ENCODE measurements around the gene TARS1. TPM values are rescaled to one million over a fixed set of nuclear protein-coding genes. Genes with fewer than 3 reads are reported as not detected.

Gene TARS1
- total RNA-seq, 3 donors from 2014 or later (not counting 1 experiment from before 2014, with no cell fraction given): 59.9 to 74.8 (median 64.6) TPM

DNA sequence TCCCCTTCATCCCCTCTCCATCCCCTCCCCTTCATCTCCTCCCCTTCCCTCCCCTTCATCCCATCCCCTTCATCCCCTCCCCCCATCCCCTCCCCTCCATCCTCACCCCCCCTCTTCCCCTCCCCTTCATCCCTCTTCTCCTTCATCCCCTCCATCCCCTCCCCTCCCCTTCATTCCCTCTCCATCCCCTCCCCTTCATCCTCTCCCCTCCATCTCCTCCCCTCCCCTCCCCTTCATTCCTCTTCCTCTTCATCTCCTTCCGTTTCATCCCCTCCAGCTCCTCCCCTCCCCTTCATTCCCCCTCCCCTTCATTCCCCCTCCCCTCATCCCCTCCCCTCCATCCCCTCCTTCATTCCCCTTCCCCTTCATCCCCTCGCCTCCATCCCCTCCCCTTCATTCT lies 40.1 kb downstream of the TARS1 start:
- Mint-ChIP-seq H3K36me3 (peaks cover 6% of the 10 kb centered on the region), H3K9me3 (no peaks in the 10 kb centered on the region), H3K27ac (no peak overlapping the region), H3K27me3 (ENCODE audit: low read depth in 2 of 2) (no peaks in the 10 kb centered on the region), H3K4me1 (no peaks in the 10 kb centered on the region), H3K4me3 (no peak overlapping the region)
- no peaks in the 10 kb centered on the region for H3K9me3 ChIP-seq (ENCODE audit: control insufficient read depth, insufficient read depth, low read length)
- DNase-seq (no peak), ATAC-seq (no peak)
- TF ChIP-seq, protein P1, sequence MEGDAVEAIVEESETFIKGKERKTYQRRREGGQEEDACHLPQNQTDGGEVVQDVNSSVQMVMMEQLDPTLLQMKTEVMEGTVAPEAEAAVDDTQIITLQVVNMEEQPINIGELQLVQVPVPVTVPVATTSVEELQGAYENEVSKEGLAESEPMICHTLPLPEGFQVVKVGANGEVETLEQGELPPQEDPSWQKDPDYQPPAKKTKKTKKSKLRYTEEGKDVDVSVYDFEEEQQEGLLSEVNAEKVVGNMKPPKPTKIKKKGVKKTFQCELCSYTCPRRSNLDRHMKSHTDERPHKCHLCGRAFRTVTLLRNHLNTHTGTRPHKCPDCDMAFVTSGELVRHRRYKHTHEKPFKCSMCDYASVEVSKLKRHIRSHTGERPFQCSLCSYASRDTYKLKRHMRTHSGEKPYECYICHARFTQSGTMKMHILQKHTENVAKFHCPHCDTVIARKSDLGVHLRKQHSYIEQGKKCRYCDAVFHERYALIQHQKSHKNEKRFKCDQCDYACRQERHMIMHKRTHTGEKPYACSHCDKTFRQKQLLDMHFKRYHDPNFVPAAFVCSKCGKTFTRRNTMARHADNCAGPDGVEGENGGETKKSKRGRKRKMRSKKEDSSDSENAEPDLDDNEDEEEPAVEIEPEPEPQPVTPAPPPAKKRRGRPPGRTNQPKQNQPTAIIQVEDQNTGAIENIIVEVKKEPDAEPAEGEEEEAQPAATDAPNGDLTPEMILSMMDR (IDR thresholded peaks at IDR 0.05): no peak
- peaks cover 5% of the 10 kb centered on the region for H3K36me3 ChIP-seq (ENCODE audit: control insufficient read depth, insufficient read depth, low read length)
- 72% methylated on average over 2 of the region's 2 CpGs for WGBS (ENCODE audit: insufficient coverage)
- H3K4me1 ChIP-seq (ENCODE audit: control insufficient read depth, insufficient read depth, low read length): no peaks in the 10 kb centered on the region
- intact Hi-C loops (cut with micrococcal nuclease): no loop called here
- no peak overlapping the region for H3K27ac ChIP-seq (ENCODE audit: low read length)
- H3K27me3 ChIP-seq (ENCODE audit: control insufficient read depth, insufficient read depth, low read length): no peaks in the 10 kb centered on the region
- no peak overlapping the region for H3K4me3 ChIP-seq (ENCODE audit: low read length)

DNA sequence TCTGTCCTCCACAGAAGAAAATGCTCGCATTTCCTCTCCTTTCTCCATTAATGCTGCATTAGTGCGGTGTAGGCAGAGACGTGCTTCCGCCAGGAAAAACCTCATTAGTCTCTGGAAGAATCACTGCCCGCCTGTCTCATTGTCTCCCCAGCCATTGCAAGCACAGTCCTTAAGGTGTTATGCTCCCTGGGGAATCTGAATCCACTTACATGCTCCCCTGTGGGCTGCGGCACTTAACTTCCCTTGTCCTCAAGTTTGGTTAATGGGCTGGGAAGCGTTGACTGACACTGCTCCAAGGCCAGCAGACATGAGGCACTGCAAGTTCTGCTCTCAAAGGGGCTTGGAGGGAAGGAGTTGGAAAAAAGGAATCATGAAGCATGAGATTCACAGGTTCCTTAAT lies 41.6 kb downstream of the TARS1 start:
- H3K4me1 ChIP-seq (ENCODE audit: control insufficient read depth, insufficient read depth, low read length): no peaks in the 10 kb centered on the region
- H3K36me3 ChIP-seq (ENCODE audit: control insufficient read depth, insufficient read depth, low read length): no peaks in the 10 kb centered on the region
- no peaks in the 10 kb centered on the region for H3K9me3 Mint-ChIP-seq
- no peaks in the 10 kb centered on the region for H3K9me3 ChIP-seq (ENCODE audit: control insufficient read depth, insufficient read depth, low read length)
- peaks cover under 1% of the 10 kb centered on the region for H3K36me3 Mint-ChIP-seq
- no peak overlapping the region for H3K4me3 Mint-ChIP-seq
- 98% methylated on average over 7 of the region's 7 CpGs for WGBS (ENCODE audit: insufficient coverage)
- H3K27ac Mint-ChIP-seq: no peak overlapping the region
- no peak overlapping the region for H3K27ac ChIP-seq (ENCODE audit: low read length)
- H3K4me3 ChIP-seq (ENCODE audit: low read length): no peak overlapping the region
- no peaks in the 10 kb centered on the region for H3K27me3 Mint-ChIP-seq (ENCODE audit: low read depth in 2 of 2)
- no peak for ATAC-seq
- TF ChIP-seq, protein P1 (IDR thresholded peaks at IDR 0.05): no peak
- no peaks in the 10 kb centered on the region for H3K27me3 ChIP-seq (ENCODE audit: control insufficient read depth, insufficient read depth, low read length)
- DNase-seq: no peak
- intact Hi-C loops (cut with micrococcal nuclease): no loop called here
- H3K4me1 Mint-ChIP-seq: no peaks in the 10 kb centered on the region

DNA sequence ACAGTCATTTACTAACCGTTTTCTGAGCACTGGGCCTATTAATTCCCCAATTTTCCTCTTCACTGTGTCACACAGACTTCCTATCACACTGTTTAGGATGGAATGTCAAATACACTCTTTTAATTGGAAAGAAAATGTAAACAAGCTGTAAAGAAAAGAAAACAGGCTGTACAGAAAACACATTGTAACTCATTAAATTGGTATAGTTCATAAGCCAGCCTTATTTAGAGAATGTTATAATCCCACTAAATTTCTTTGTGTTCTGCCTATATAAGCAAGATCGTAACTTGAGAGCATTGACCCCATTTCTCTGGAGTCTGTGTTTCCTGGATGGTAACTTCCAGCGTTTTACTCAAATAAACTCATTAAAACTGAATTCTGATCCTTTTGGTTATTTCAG lies 46.5 kb downstream of the TARS1 start:
- Mint-ChIP-seq H3K36me3 (no peaks in the 10 kb centered on the region), H3K27me3 (ENCODE audit: low read depth in 2 of 2) (peaks cover 0 to 3% of the 10 kb centered on the region in 2 donors), H3K9me3 (no peaks in the 10 kb centered on the region), H3K4me1 (no peaks in the 10 kb centered on the region), H3K4me3 (no peak overlapping the region), H3K27ac (no peak overlapping the region)
- H3K27ac ChIP-seq (ENCODE audit: low read length): no peak overlapping the region
- H3K4me1 ChIP-seq (ENCODE audit: control insufficient read depth, insufficient read depth, low read length): no peaks in the 10 kb centered on the region
- H3K36me3 ChIP-seq (ENCODE audit: control insufficient read depth, insufficient read depth, low read length): no peaks in the 10 kb centered on the region
- DNase-seq: no peak
- no peak for ATAC-seq
- WGBS (ENCODE audit: insufficient coverage): 97% methylated on average over 3 of the region's 3 CpGs
- intact Hi-C loops (cut with micrococcal nuclease): no loop called here
- no peak overlapping the region for H3K4me3 ChIP-seq (ENCODE audit: low read length)
- H3K9me3 ChIP-seq (ENCODE audit: control insufficient read depth, insufficient read depth, low read length): no peaks in the 10 kb centered on the region
- no peaks in the 10 kb centered on the region for H3K27me3 ChIP-seq (ENCODE audit: control insufficient read depth, insufficient read depth, low read length)
- TF ChIP-seq, protein P1 (IDR thresholded peaks at IDR 0.05): no peak

DNA sequence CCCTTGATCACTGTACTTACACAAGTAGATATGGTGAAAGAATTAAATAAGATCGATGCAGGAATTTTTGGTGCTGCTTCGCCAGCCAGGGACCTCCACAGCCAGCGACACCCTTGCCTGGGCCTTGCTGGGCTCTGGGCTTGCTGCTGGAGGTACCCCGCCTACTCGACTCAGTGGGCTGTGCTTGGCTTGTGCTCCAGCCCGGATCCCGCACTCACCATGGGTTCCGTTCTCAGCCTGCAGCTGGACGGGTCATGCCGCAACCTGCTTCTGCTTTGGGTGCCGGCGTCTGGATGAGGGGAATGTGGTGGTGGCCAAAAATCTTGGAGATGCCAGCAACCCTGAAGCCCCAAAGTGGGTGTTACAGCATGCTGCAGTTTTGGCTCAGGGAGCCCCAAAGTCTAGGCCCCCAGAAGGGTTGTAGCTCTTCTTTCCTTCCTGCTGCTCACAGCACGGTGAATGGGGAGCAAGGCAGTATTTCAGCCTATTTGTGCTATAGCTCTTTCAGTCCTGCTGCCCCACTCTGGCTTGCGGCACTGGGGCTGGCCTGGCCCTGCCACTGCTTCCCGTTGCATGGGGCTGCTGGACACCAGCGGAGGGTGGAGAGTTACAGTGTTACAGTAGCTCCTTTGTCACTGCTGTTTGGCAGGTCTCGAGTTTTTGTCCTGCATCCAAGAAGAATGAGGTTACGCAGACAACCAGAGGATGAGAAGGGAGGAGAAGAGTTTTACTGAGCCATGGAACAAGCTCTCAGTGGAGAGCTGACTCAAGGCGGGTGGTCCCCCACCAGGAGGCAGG lies 48.0 kb downstream of the TARS1 start:
- Histone ChIP-seq H3K27ac (ENCODE audit: low read length) (no peak overlapping the region), H3K27me3 (ENCODE audit: control insufficient read depth, insufficient read depth, low read length) (no peaks in the 10 kb centered on the region), H3K4me3 (ENCODE audit: low read length) (no peak overlapping the region), H3K9me3 (ENCODE audit: control insufficient read depth, insufficient read depth, low read length) (no peaks in the 10 kb centered on the region), H3K36me3 (ENCODE audit: control insufficient read depth, insufficient read depth, low read length) (no peaks in the 10 kb centered on the region), H3K4me1 (ENCODE audit: control insufficient read depth, insufficient read depth, low read length) (no peaks in the 10 kb centered on the region)
- H3K27ac Mint-ChIP-seq: no peak overlapping the region
- no peak for DNase-seq
- intact Hi-C loops (cut with micrococcal nuclease): no loop called here
- no peak for ATAC-seq
- WGBS (ENCODE audit: insufficient coverage): 95% methylated on average over 19 of the region's 19 CpGs
- H3K9me3 Mint-ChIP-seq: no peaks in the 10 kb centered on the region
- TF ChIP-seq, protein P1 (IDR thresholded peaks at IDR 0.05): no peak
- no peaks in the 10 kb centered on the region for H3K4me1 Mint-ChIP-seq
- H3K36me3 Mint-ChIP-seq: no peaks in the 10 kb centered on the region
- no peak overlapping the region for H3K4me3 Mint-ChIP-seq
- H3K27me3 Mint-ChIP-seq (ENCODE audit: low read depth in 2 of 2): peaks cover 0 to 3% of the 10 kb centered on the region in 2 donors

Data from natural killer cell (primary cell).